Non-pigmented ciliary epithelial cell (primary cell): ENCODE results near the gene CARNS1.
A peak's percentile ranks its signal among the peaks of the same experiment; 100 is the strongest.
"Not testable (repeated sequence)": the region's sequence is repeated elsewhere in the genome, so short reads cannot be mapped to it uniquely, and the experiment has no call there.

Experiments used
- DNase-seq: peaks from one replicate; pipeline ENCODE4 v3.0.0-alpha.2; 2010; ENCODE audit warnings: low read depth

The CARNS1 gene

GRCh38 chr11:67465530-67465929, 50.1 kb downstream of the CARNS1 start:
- DNase-seq: not testable (repeated sequence)

- DNase-seq: no peak
Observed at GRCh38 chr11:67466367-67466766, 50.9 kb downstream of the CARNS1 start.

- DNase-seq: no peak
Observed at GRCh38 chr11:67466962-67467771, 51.7 kb downstream of the CARNS1 start.

- DNase-seq: no peak
Observed at GRCh38 chr11:67468056-67468455, 52.6 kb downstream of the CARNS1 start.

GRCh38 chr11:67468456-67468758, 52.9 kb downstream of the CARNS1 start:
- DNase-seq: no peak

- DNase-seq: peak; percentile 52
Observed at GRCh38 chr11:67468759-67469507, 53.5 kb downstream of the CARNS1 start, which contains the start of gene TMEM134. Gene TMEM134, minus strand, starts transcription at chr11:67469251. Its CDS starts 59 bp downstream, at chr11:67469192.

- DNase-seq: no peak
Observed at GRCh38 chr11:67469508-67469811, 54.0 kb downstream of the CARNS1 start.

GRCh38 chr11:67470337-67471002, 55.0 kb downstream of the CARNS1 start:
- DNase-seq: no peak

GRCh38 chr11:67472882-67473281, 57.4 kb downstream of the CARNS1 start:
- no peak for DNase-seq
